Measurements from ENCODE around the gene CDH4. TPM values are rescaled to one million over a fixed set of nuclear protein-coding genes. Genes with fewer than 3 reads are reported as not detected.

The CDH4 gene
- total RNA-seq, 3 donors from 2014 or later (not counting 1 experiment from before 2014, with no cell fraction given), result 0.18 TPM; not detected in 2

DNA sequence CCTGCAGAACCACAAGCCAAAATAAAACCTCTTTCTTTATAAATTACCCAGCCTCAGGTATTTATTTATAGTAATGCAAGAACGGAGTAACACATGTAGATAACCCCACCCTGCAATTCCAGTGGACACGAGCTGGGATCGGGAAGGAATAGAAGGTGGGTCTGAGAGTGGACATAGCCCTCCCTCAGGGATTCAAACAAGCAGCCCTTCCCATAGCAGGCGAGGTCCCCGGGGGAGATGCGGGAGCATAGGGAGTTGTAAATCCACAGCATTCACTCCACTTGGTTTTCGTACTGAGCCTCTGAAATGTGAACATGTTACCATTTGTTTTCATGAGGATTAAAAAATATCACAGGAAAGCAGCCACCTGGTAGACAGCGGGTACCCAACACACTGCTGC, 312.6 kb downstream of the CDH4 start:
- Mint-ChIP-seq H3K27ac (no peak overlapping the region), H3K9me3 (peaks cover 0 to 4% of the 10 kb centered on the region in 2 donors), H3K36me3 (no peaks in the 10 kb centered on the region), H3K4me1 (no peaks in the 10 kb centered on the region), H3K4me3 (no peak overlapping the region), H3K27me3 (ENCODE audit: low read depth in 2 of 2) (no peaks in the 10 kb centered on the region)
- Histone ChIP-seq H3K27ac (ENCODE audit: low read length) (no peak overlapping the region), H3K27me3 (ENCODE audit: control insufficient read depth, insufficient read depth, low read length) (no peaks in the 10 kb centered on the region), H3K4me3 (ENCODE audit: low read length) (no peak overlapping the region), H3K36me3 (ENCODE audit: control insufficient read depth, insufficient read depth, low read length) (no peaks in the 10 kb centered on the region), H3K4me1 (ENCODE audit: control insufficient read depth, insufficient read depth, low read length) (no peaks in the 10 kb centered on the region), H3K9me3 (ENCODE audit: control insufficient read depth, insufficient read depth, low read length) (peaks cover 17% of the 10 kb centered on the region)
- TF ChIP-seq, protein P1, sequence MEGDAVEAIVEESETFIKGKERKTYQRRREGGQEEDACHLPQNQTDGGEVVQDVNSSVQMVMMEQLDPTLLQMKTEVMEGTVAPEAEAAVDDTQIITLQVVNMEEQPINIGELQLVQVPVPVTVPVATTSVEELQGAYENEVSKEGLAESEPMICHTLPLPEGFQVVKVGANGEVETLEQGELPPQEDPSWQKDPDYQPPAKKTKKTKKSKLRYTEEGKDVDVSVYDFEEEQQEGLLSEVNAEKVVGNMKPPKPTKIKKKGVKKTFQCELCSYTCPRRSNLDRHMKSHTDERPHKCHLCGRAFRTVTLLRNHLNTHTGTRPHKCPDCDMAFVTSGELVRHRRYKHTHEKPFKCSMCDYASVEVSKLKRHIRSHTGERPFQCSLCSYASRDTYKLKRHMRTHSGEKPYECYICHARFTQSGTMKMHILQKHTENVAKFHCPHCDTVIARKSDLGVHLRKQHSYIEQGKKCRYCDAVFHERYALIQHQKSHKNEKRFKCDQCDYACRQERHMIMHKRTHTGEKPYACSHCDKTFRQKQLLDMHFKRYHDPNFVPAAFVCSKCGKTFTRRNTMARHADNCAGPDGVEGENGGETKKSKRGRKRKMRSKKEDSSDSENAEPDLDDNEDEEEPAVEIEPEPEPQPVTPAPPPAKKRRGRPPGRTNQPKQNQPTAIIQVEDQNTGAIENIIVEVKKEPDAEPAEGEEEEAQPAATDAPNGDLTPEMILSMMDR (IDR thresholded peaks at IDR 0.05), result no peak
- DNase-seq, result no peak
- ATAC-seq, result no peak
- intact Hi-C loops (cut with micrococcal nuclease), result no loop called here
- 89% methylated on average over 7 of the region's 8 CpGs for whole genome bisulfite sequencing (ENCODE audit: insufficient coverage)

DNA sequence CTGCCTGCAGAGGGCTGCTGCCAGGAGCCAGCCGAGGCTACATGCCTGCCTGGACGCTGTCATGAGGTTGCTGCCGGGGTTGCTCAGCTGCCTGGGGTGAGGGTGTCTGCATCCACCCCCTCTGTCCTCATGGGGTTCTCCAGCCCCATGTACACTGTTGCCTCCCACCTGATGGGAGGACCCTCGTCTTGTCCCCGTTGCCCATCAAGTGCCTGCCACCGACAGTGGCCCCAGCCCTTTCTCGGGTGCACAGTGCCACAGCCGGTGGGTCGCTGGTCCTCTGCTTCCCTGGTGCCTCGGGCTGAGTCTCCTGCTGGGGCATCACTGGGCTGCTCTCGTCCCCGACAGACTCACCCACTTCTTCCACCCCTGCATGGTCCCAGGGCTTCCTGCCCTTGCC, 313.7 kb downstream of the CDH4 start:
- no peaks in the 10 kb centered on the region for H3K36me3 ChIP-seq (ENCODE audit: control insufficient read depth, insufficient read depth, low read length)
- DNase-seq (no peak), ATAC-seq (no peak)
- H3K27me3 Mint-ChIP-seq (ENCODE audit: low read depth in 2 of 2), result no peaks in the 10 kb centered on the region
- H3K4me3 Mint-ChIP-seq, result no peak overlapping the region
- H3K9me3 Mint-ChIP-seq, result peaks cover 0 to 4% of the 10 kb centered on the region in 2 donors
- H3K27me3 ChIP-seq (ENCODE audit: control insufficient read depth, insufficient read depth, low read length), result no peaks in the 10 kb centered on the region
- TF ChIP-seq, protein P1 (IDR thresholded peaks at IDR 0.05), result no peak
- no peak overlapping the region for H3K4me3 ChIP-seq (ENCODE audit: low read length)
- no peaks in the 10 kb centered on the region for H3K36me3 Mint-ChIP-seq
- H3K27ac Mint-ChIP-seq, result no peak overlapping the region
- H3K4me1 ChIP-seq (ENCODE audit: control insufficient read depth, insufficient read depth, low read length), result no peaks in the 10 kb centered on the region
- WGBS (ENCODE audit: insufficient coverage), result 86% methylated on average over 12 of the region's 12 CpGs
- no peak overlapping the region for H3K27ac ChIP-seq (ENCODE audit: low read length)
- H3K9me3 ChIP-seq (ENCODE audit: control insufficient read depth, insufficient read depth, low read length), result peaks cover 13% of the 10 kb centered on the region
- intact Hi-C loops (cut with micrococcal nuclease), result no loop called here
- H3K4me1 Mint-ChIP-seq, result no peaks in the 10 kb centered on the region

DNA sequence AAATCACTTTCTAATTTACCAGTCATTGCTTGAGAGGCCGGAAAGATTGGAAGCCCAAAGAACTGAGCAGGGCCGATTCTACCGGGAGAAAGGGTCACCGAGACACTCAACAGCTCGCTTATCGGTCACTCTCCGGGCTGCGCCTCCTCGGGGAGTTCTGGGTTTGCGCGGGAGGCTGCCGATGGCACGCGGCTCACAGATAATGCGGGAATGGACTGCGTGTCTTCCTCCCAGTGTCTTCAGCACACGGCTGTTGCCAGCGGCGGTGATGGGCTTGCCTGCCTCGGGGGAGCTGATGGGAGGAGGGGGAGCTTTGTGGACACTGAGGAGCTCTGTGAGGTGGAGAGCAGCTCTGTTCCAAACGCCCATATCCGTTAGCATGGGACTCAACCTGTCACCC, 314.6 kb downstream of the CDH4 start:
- Mint-ChIP-seq H3K36me3 (no peaks in the 10 kb centered on the region), H3K27ac (no peak overlapping the region), H3K4me1 (no peaks in the 10 kb centered on the region), H3K4me3 (no peak overlapping the region), H3K9me3 (peaks cover 0 to 4% of the 10 kb centered on the region in 2 donors), H3K27me3 (ENCODE audit: low read depth in 2 of 2) (no peaks in the 10 kb centered on the region)
- ATAC-seq (no peak), DNase-seq (no peak)
- Histone ChIP-seq H3K9me3 (ENCODE audit: control insufficient read depth, insufficient read depth, low read length) (peaks cover 7% of the 10 kb centered on the region), H3K27ac (ENCODE audit: low read length) (no peak overlapping the region), H3K36me3 (ENCODE audit: control insufficient read depth, insufficient read depth, low read length) (no peaks in the 10 kb centered on the region), H3K4me1 (ENCODE audit: control insufficient read depth, insufficient read depth, low read length) (no peaks in the 10 kb centered on the region), H3K27me3 (ENCODE audit: control insufficient read depth, insufficient read depth, low read length) (no peaks in the 10 kb centered on the region), H3K4me3 (ENCODE audit: low read length) (no peak overlapping the region)
- WGBS (ENCODE audit: insufficient coverage), result 90% methylated on average over 20 of the region's 22 CpGs
- TF ChIP-seq, protein P1 (IDR thresholded peaks at IDR 0.05), result no peak
- intact Hi-C loops (cut with micrococcal nuclease), result no loop called here

DNA sequence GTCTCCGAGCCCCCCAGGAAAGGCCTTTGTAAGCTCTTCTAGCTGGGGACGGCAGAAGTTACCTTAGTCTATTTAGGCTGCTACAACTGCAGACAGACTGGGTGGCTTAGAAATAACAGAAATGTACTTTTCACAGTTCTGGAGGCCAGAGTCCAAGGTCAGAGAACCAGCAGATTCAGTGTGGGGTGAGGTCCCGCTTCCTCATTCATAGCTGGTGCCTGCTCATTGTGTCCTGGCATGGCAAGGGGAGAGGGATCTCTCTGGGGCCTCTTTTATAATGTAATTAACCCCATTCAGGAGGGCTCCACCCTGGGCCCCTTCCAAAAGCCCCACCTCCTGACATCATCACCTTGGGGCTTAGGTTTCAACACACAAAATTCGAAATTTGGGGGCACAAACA, 315.1 kb downstream of the CDH4 start:
- intact Hi-C loops (cut with micrococcal nuclease), result no loop called here
- 71% methylated on average over 4 of the region's 4 CpGs for WGBS (ENCODE audit: insufficient coverage)

More for the DNA sequence above, 315.1 kb downstream of the CDH4 start:
- Histone ChIP-seq H3K4me1 (ENCODE audit: control insufficient read depth, insufficient read depth, low read length) (no peaks in the 10 kb centered on the region), H3K27ac (ENCODE audit: low read length) (no peak overlapping the region), H3K36me3 (ENCODE audit: control insufficient read depth, insufficient read depth, low read length) (no peaks in the 10 kb centered on the region), H3K9me3 (ENCODE audit: control insufficient read depth, insufficient read depth, low read length) (peaks cover 8% of the 10 kb centered on the region), H3K4me3 (ENCODE audit: low read length) (no peak overlapping the region), H3K27me3 (ENCODE audit: control insufficient read depth, insufficient read depth, low read length) (no peaks in the 10 kb centered on the region)
- Mint-ChIP-seq H3K27ac (no peak overlapping the region), H3K9me3 (peaks cover 0 to 4% of the 10 kb centered on the region in 2 donors), H3K36me3 (no peaks in the 10 kb centered on the region), H3K4me3 (no peak overlapping the region), H3K27me3 (ENCODE audit: low read depth in 2 of 2) (no peaks in the 10 kb centered on the region), H3K4me1 (no peaks in the 10 kb centered on the region)
- no peak for DNase-seq
- TF ChIP-seq, protein P1 (IDR thresholded peaks at IDR 0.05), result no peak
- ATAC-seq, result no peak
